K562 (cell line): ENCODE data around the gene FNDC11. TPM values are rescaled to one million over a fixed set of nuclear protein-coding genes. Genes with fewer than 3 reads are reported as not detected.

ENCODE experiments used
- ATAC-seq: fragments of 200-7000 bp; cut with Tn5 transposase; 3 replicates; pipeline ENCODE4 v1.9.1; 2020; ENCODE audit warnings: moderate library complexity
- BruUV-seq: library from RNA; stranded (reverse); fragments of 400-500 nt; replicated peaks from 2 replicates; lab custom pipeline; 2021; lab: Mats Ljungman, UMichigan
- CTCF ChIA-PET: fragments of 300-600 bp; formaldehyde crosslinking; extraction: SDS; loops from one replicate; lab custom pipeline; 2021; ENCODE audit warnings: low intra/inter-chr PET ratio; lab: Yijun Ruan, JAX
- POLR2A ChIA-PET: fragments of 300-600, 350-650 bp; sonication (Branson Sonifier 250); formaldehyde crosslinking; extraction: SDS; loops from one replicate; lab custom pipeline; 2021; ENCODE audit warnings: antibody characterized with exemption, inconsistent platforms; lab: Yijun Ruan, JAX
- DNase-seq, 4 experiments: peaks; one replicate each; pipeline versions ENCODE4 v3.0.0 to v3.0.0-alpha.2; 2011 to 2018; ENCODE audit warnings: low spot score in 3 of 4, mixed read lengths in 3 of 4; ENCODE audit errors: extremely low read depth in 1 of 4
- FAIRE-seq: peaks from 2 replicates; lab custom pipeline; 2011; peaks lifted over from hg19 to GRCh38; lab: Jason Lieb, UNC
- H2AFZ ChIP-seq: 2 replicates; pipeline ENCODE4 v1.6.0; 2011; ENCODE audit warnings: low read depth, low read length, control low read depth, inconsistent platforms
- H3K27ac ChIP-seq: fragments of 200-600 bp; 3 replicates; pipeline ENCODE4 v1.8.0; 2011; ENCODE audit warnings: low read depth, mild to moderate bottlenecking, control low read depth, inconsistent platforms, low read length, moderate library complexity, mixed read lengths; ENCODE audit errors: extremely low read depth
- H3K27me3 ChIP-seq, 2 experiments: fragments of 300-600 bp in 1 of 2; 2 replicates in 1 of 2; 3 replicates in 1 of 2; pipeline versions ENCODE4 v1.6.0 to v1.8.0; 2011; ENCODE audit warnings: inconsistent platforms in 2 of 2, low read length in 2 of 2, mild to moderate bottlenecking in 1 of 2, mixed read lengths in 1 of 2, moderate library complexity in 1 of 2; ENCODE audit not compliant: control insufficient read depth in 2 of 2, insufficient read depth in 2 of 2
- H3K36me3 ChIP-seq: fragments of 300-600 bp; 3 replicates; pipeline ENCODE4 v1.8.0; 2011; ENCODE audit warnings: mild to moderate bottlenecking, low read length, inconsistent platforms; ENCODE audit not compliant: control insufficient read depth, insufficient read depth
- H3K4me1 ChIP-seq, 2 experiments: fragments of 200-600 bp in 1 of 2; replicated peaks in 1 of 2; 2 replicates in 1 of 2; 3 replicates in 1 of 2; pipeline versions ENCODE4 v1.5.1 to v1.8.0; 2011; ENCODE audit warnings: inconsistent platforms in 2 of 2, low read length in 2 of 2, mild to moderate bottlenecking in 1 of 2, mixed read lengths in 1 of 2, moderate library complexity in 1 of 2; ENCODE audit not compliant: control insufficient read depth in 2 of 2, insufficient read depth in 2 of 2
- H3K4me2 ChIP-seq: 2 replicates; pipeline ENCODE4 v1.6.1; 2011; ENCODE audit warnings: low read length, control low read depth, inconsistent platforms, mixed read lengths; ENCODE audit not compliant: insufficient read depth
- H3K4me3 ChIP-seq: fragments of 200-600 bp; sonication (generic), shearing (Covaris generic); 2 replicates; pipeline ENCODE4 v1.5.1; 2016; ENCODE audit warnings: control low read depth, inconsistent platforms
- H3K79me2 ChIP-seq: fragments of 200-600 bp; 3 replicates; pipeline ENCODE4 v1.8.0; 2011; ENCODE audit warnings: low read length, inconsistent platforms; ENCODE audit not compliant: control insufficient read depth, insufficient read depth
- H3K9ac ChIP-seq, 2 experiments: 2 replicates each; pipeline versions ENCODE4 v1.6.0 to v1.6.1; 2011; ENCODE audit warnings: low read depth in 2 of 2, low read length in 2 of 2, control low read depth in 1 of 2, inconsistent platforms in 1 of 2, mild to moderate bottlenecking in 1 of 2, mixed read lengths in 1 of 2; ENCODE audit not compliant: insufficient read depth in 1 of 2
- H3K9me1 ChIP-seq: one replicate; pipeline ENCODE4 v1.6.0; 2011; ENCODE audit warnings: inconsistent platforms, mild to moderate bottlenecking, low read length, moderate library complexity; ENCODE audit not compliant: control insufficient read depth, insufficient read depth
- H3K9me3 ChIP-seq: replicated peaks from 2 replicates; pipeline ENCODE4 v1.5.1; 2011; ENCODE audit warnings: low read depth, low read length, inconsistent platforms; ENCODE audit not compliant: control insufficient read depth, insufficient read depth
- H4K20me1 ChIP-seq: replicated peaks from 2 replicates; pipeline ENCODE4 v1.6.1; 2011; ENCODE audit warnings: low read length, inconsistent platforms, mixed read lengths; ENCODE audit not compliant: control insufficient read depth, insufficient read depth
- BMI1 ChIP-seq: fragments of 150-350 bp; IDR thresholded peaks from 2 replicates; pipeline ENCODE4 v1.6.1; 2014; ENCODE audit warnings: low read length
- HNRNPLL ChIP-seq: fragments of 200-400 bp; formaldehyde crosslinking; IDR thresholded peaks from 2 replicates; pipeline ENCODE4 v1.6.1; 2017; ENCODE audit warnings: low read length, low read depth, mild to moderate bottlenecking; ENCODE audit not compliant: poor library complexity, severe bottlenecking
- LCOR ChIP-seq: sonication (generic); formaldehyde crosslinking; IDR thresholded peaks from 2 replicates; pipeline ENCODE4 v1.8.0; 2022; ENCODE audit warnings: mild to moderate bottlenecking, missing genetic modification reagents
- ZBED1 ChIP-seq: IDR thresholded peaks from 2 replicates; pipeline ENCODE4 v1.6.1; 2014
- WGBS: fragments of 100-300 bp; shearing (Covaris generic); methylation state at CpG from one replicate; pipeline ENCODE4 v1.1.6; 2016; ENCODE audit warnings: low coverage, mixed read lengths; ENCODE audit not compliant: insufficient coverage; ENCODE audit errors: missing lambda C conversion rate; 5-methylcytosine and 5-hydroxymethylcytosine counted together
- in situ Hi-C: fragments of 300-500 bp; cut with MboI; formaldehyde crosslinking; loops from 4 replicates; pipeline ENCODE4 v1.15.0; 2018; ENCODE audit warnings: inconsistent platforms, mixed read lengths
- intact Hi-C: fragments of 100-400 bp; cut with micrococcal nuclease; formaldehyde crosslinking; loops from 2 replicates; pipeline ENCODE4 v1.14.2; 2022
- polyA plus RNA-seq, 8 experiments: library from polyadenylated mRNA; depleted of rRNA in 4 of 8; stranded (reverse) in 5 of 8; unstranded in 3 of 8; fragments of >200 nt; fragmentation: Nextera tagmentation in 2 of 8; fragmentation: Illumina TruSeq in 1 of 8; extraction: Ambion mirVana in 2 of 8; extraction: Trizol in 1 of 8; gene quantifications; 2 replicates each; pipeline versions ENCODE4 v1.2.1 to v1.2.3, GENCODE V29; 2011 to 2014; ENCODE audit warnings: inconsistent platforms in 1 of 8, missing spikeins in 1 of 8
- total RNA-seq, 7 experiments: library from RNA; depleted of rRNA in 6 of 7; stranded (reverse); fragments of >200 nt in 6 of 7; fragmentation: Illumina TruSeq in 2 of 7; extraction: Trizol in 2 of 7; gene quantifications; 2 replicates each; pipeline versions ENCODE4 v1.2.1 to v1.2.3, GENCODE V29; 2011 to 2021; ENCODE audit warnings: low replicate concordance in 1 of 7
- TF ChIP-seq, protein P1 (sequence below): fragments of 450-650 bp; formaldehyde crosslinking; conservative IDR thresholded peaks from 2 replicates; pipeline ENCODE4 v1.4.0; 2022; ENCODE audit warnings: mild to moderate bottlenecking, missing genetic modification characterization

FNDC11 gene
- total and polyA plus RNA-seq, 9 of the 15 experiments (the other 6 are each of a cell fraction or from before 2014, with no cell fraction given) = 0.08 to 2.3 (median 0.64) TPM; not detected in 2

- no TSS peak for BruUV-seq
- ATAC-seq = no peak
- H3K4me3 ChIP-seq = no peak overlapping the region
- no peak overlapping the region; a peak in 1 of 4 replicates for H3K9ac ChIP-seq
- H3K27me3 ChIP-seq = no peaks in the 10 kb centered on the region
- no peak overlapping the region for H3K27ac ChIP-seq
- no peaks in the 10 kb centered on the region for H3K79me2 ChIP-seq
- H3K9me1 ChIP-seq = peaks cover 5% of the 10 kb centered on the region
- no peak overlapping the region for H2AFZ ChIP-seq
- H3K4me2 ChIP-seq = no peak overlapping the region
- 92% methylated on average over 23 of the region's 28 CpGs for WGBS
- H3K9me3 ChIP-seq = no peaks in the 10 kb centered on the region
- H3K36me3 ChIP-seq = peaks cover 44% of the 10 kb centered on the region; the same call in 2 of the 3 replicates
- ChIA-PET POLR2A (interaction anchor here (0.9 to 1.1 kb wide), 2 partner anchors 9 to 54 kb away, joined by 3 to 7 read pairs; no protein-coding TSS in a partner anchor), CTCF (no interaction called here)
- no peak for DNase-seq
- TF ChIP-seq BMI1 = no peak
- TF ChIP-seq ZBED1 = no peak
- TF ChIP-seq, protein P1, sequence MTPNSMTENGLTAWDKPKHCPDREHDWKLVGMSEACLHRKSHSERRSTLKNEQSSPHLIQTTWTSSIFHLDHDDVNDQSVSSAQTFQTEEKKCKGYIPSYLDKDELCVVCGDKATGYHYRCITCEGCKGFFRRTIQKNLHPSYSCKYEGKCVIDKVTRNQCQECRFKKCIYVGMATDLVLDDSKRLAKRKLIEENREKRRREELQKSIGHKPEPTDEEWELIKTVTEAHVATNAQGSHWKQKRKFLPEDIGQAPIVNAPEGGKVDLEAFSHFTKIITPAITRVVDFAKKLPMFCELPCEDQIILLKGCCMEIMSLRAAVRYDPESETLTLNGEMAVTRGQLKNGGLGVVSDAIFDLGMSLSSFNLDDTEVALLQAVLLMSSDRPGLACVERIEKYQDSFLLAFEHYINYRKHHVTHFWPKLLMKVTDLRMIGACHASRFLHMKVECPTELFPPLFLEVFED (CRISPR knock-in tag) = no peak
- TF ChIP-seq HNRNPLL = no peak
- no peak for TF ChIP-seq LCOR
- H4K20me1 ChIP-seq = no peaks in the 10 kb centered on the region
- in situ Hi-C loops = no loop called here
- intact Hi-C loops = no loop called here
- peaks cover 0 to 25% of the 10 kb centered on the region in 2 experiments; a peak in 2 of 5 replicates for H3K4me1 ChIP-seq
- no peak for FAIRE-seq
These were observed 37.9 kb downstream of the FNDC11 start for GRCh38 chr20:63591786-63592355.
